T-cell (primary cell): ENCODE data around the gene KRTDAP. TPM values are rescaled to one million over a fixed set of nuclear protein-coding genes. Genes with fewer than 3 reads are reported as not detected.
"Not testable (repeated sequence)": the region's sequence is repeated elsewhere in the genome, so short reads cannot be mapped to it uniquely, and the experiment has no call there.

Experiments used
- ATAC-seq, 4 experiments: fragments of 200-7000 bp in 3 of 4; fragments of 150-1000 bp in 1 of 4; cut with Tn5 transposase; replicated peaks in 1 of 4; 1 replicate in 3 of 4; 2 replicates in 1 of 4; pipeline ENCODE4 v1.10.0; 2021; ENCODE audit warnings: moderate library complexity in 3 of 4, mild to moderate bottlenecking in 2 of 4, moderate number of reproducible peaks in 1 of 4
- CTCF ChIA-PET, 2 donors: fragments of 300-600 bp; sonication (Branson Sonifier 250); formaldehyde crosslinking; loops; one replicate each; lab custom pipeline; 2022; ENCODE audit warnings: antibody characterized with exemption in 2 of 2; lab: Charles Lee
- POLR2A ChIA-PET, 2 donors: fragments of 300-600 bp; sonication (Branson Sonifier 250); formaldehyde crosslinking; loops; one replicate each; lab custom pipeline; 2022; ENCODE audit warnings: antibody characterized with exemption in 2 of 2; lab: Charles Lee
- DNase-seq, 35 experiments: peaks; one replicate each; pipeline versions ENCODE4 v3.0.0 to v3.0.0-alpha.2; 2013 to 2023
- H3K27ac ChIP-seq: one replicate; pipeline ENCODE4 v1.5.1; 2013; ENCODE audit warnings: low read length
- H3K27me3 ChIP-seq, 2 experiments: replicated peaks in 1 of 2; 1 replicate in 1 of 2; 2 replicates in 1 of 2; pipeline versions ENCODE4 v1.6.1 to v1.7.0; 2013; ENCODE audit warnings: low read length in 1 of 2, mixed read lengths in 1 of 2; ENCODE audit not compliant: control insufficient read depth in 2 of 2, insufficient read depth in 2 of 2; ENCODE audit errors: extremely low read depth in 1 of 2
- H3K36me3 ChIP-seq, 2 donors: 1 replicate in 1 of 2; 2 replicates in 1 of 2; pipeline versions ENCODE4 v1.6.1 to v1.7.0; 2013; ENCODE audit warnings: low read length in 1 of 2; ENCODE audit not compliant: control insufficient read depth in 2 of 2, insufficient read depth in 1 of 2; ENCODE audit errors: extremely low read depth in 1 of 2
- H3K4me1 ChIP-seq, 2 experiments: 1 replicate in 1 of 2; 2 replicates in 1 of 2; pipeline versions ENCODE4 v1.6.1 to v1.7.0; 2013; ENCODE audit warnings: low read length in 2 of 2, mixed read lengths in 1 of 2; ENCODE audit not compliant: insufficient read depth in 2 of 2, control insufficient read depth in 1 of 2; ENCODE audit errors: extremely low read depth in 1 of 2
- H3K4me3 ChIP-seq, 2 donors: 1 replicate in 1 of 2; 2 replicates in 1 of 2; pipeline versions ENCODE4 v1.5.1 to v1.7.0; 2013; ENCODE audit warnings: mild to moderate bottlenecking in 2 of 2, low read length in 1 of 2, moderate library complexity in 1 of 2; ENCODE audit not compliant: control insufficient read depth in 1 of 2; ENCODE audit errors: extremely low read depth in 1 of 2
- H3K9me3 ChIP-seq: 2 replicates; pipeline ENCODE4 v1.7.0; 2013
- H3K27ac Mint-ChIP-seq, 2 donors: one replicate each; pipeline ENCODE4 v1.8.0; 2020 to 2021; ENCODE audit warnings: mild to moderate bottlenecking in 2 of 2, mixed read lengths in 2 of 2
- H3K27me3 Mint-ChIP-seq, 2 donors: one replicate each; pipeline ENCODE4 v1.8.0; 2021 to 2022; ENCODE audit warnings: mixed read lengths in 2 of 2
- H3K36me3 Mint-ChIP-seq: one replicate; pipeline ENCODE4 v1.8.0; 2021; ENCODE audit warnings: mixed read lengths
- H3K4me1 Mint-ChIP-seq, 3 donors: one replicate each; pipeline ENCODE4 v1.8.0; 2020 to 2022; ENCODE audit warnings: mixed read lengths in 3 of 3, mild to moderate bottlenecking in 1 of 3
- H3K4me3 Mint-ChIP-seq, 3 donors: one replicate each; pipeline ENCODE4 v1.8.0; 2020 to 2022; ENCODE audit warnings: mild to moderate bottlenecking in 3 of 3, mixed read lengths in 3 of 3, moderate library complexity in 3 of 3
- H3K9me3 Mint-ChIP-seq, 3 donors: one replicate each; pipeline ENCODE4 v1.8.0; 2020 to 2022; ENCODE audit warnings: mixed read lengths in 3 of 3
- WGBS: methylation state at CpG from one replicate; pipeline ENCODE4 v1.1.5; 2013; ENCODE audit warnings: missing lambda C conversion rate; ENCODE audit not compliant: insufficient coverage; 5-methylcytosine and 5-hydroxymethylcytosine counted together
- total RNA-seq, 35 experiments: library from RNA in 6 of 35; stranded (reverse) in 6 of 35; fragments of 120-200 nt in 1 of 35; gene quantifications; one replicate each; pipeline versions ENCODE4 v1.2.1 to v1.2.4 and lab custom pipeline; 2013 to 2026

The KRTDAP gene
- total RNA-seq, 5 donors from 2014 or later (not counting 1 experiment from before 2014, with no cell fraction given), result not detected

DNA sequence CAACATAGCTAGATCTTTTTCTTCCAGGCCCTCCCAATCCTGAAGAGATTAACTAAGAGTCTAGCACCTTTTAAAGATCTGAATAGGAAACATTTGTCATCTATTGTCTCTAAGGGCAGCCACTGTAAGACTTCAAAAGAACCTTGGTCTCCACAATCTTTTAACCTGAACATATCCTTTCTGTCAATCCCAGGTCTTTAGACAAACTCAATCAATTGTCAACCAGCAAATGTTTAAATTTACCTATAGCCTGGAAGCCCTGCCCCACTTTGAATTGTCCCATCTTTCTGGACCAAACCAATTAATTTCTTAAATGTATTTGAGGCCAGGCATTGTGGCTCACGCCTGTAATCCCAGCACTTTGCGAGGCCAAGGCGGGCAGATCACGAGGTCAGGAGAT is 19.2 kb downstream of the KRTDAP start:
- H3K36me3 ChIP-seq, H3K27ac Mint-ChIP-seq, H3K36me3 Mint-ChIP-seq, ATAC-seq, H3K27me3 ChIP-seq, H3K9me3 ChIP-seq, H3K9me3 Mint-ChIP-seq, POLR2A ChIA-PET, H3K27me3 Mint-ChIP-seq, CTCF ChIA-PET, H3K4me3 Mint-ChIP-seq, H3K4me3 ChIP-seq, H3K4me1 Mint-ChIP-seq, DNase-seq, H3K27ac ChIP-seq, H3K4me1 ChIP-seq: not testable (repeated sequence)
- WGBS, result no CpG with 5 or more reads among the region's 4 CpGs

DNA sequence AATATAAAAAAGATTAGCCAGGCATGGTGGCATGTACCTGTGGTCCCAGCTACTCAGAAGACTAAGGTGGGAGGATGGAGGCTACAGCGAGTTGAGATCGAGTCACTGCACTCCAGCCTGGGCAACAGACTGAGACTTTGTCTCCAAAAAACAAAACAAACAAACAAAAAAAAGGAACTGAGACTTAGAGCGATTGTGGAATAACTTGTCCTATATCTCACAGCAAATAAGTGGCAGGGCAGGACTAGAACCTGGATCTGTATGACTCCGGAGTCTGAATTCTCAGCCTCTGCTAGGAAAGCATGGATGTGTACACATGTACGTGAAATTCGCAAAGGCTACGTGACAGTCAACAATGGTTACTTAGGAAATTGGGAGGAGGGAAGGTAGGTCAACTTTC is 20.1 kb downstream of the KRTDAP start:
- 93% methylated on average over 4 of the region's 7 CpGs for WGBS
- POLR2A ChIA-PET, result no interaction called here
- no peak for ATAC-seq

DNA sequence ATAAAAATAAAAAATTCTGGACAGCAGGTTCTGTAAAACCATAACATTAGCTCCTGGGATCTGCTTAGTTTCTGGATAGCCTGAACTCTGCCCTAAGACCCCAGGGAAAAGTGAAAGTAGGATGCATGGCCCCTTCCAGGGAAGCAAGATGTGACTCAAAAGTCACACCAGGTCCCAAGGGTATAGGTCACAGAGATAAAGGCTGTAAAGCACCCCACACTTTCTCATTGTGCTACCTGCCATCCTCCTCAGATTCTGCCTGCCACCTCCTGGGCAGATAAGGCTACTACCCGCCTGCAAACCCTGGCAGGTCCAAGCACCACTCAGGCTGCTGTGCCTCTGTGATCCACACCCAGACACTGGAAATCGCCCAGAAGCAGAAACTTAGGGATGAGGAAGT is 21.6 kb downstream of the KRTDAP start:
- WGBS, result 25% methylated on average over 2 of the region's 2 CpGs
- no peaks in the 10 kb centered on the region for H3K27me3 ChIP-seq
- peaks cover 0 to 10% of the 10 kb centered on the region in 2 experiments for H3K4me1 ChIP-seq
- Mint-ChIP-seq H3K27me3 (no peaks in the 10 kb centered on the region), H3K36me3 (no peaks in the 10 kb centered on the region), H3K27ac (no peak overlapping the region), H3K9me3 (no peaks in the 10 kb centered on the region), H3K4me1 (peaks cover 4 to 21% (median 8%) of the 10 kb centered on the region in 3 donors), H3K4me3 (no peak overlapping the region)
- ChIA-PET CTCF (interaction anchor here (0.6 to 3.0 kb wide), 5 partner anchors 28 to 463 kb away, joined by 3 to 21 read pairs (median 3); no protein-coding TSS in a partner anchor), POLR2A (no interaction called here)
- ATAC-seq (peak; percentile 94 to 99 (median 96)), DNase-seq (peak; percentile 33 to 81 (median 60))
- no peaks in the 10 kb centered on the region for H3K9me3 ChIP-seq
- H3K4me3 ChIP-seq, result no peak overlapping the region
- no peak overlapping the region for H3K27ac ChIP-seq
- H3K36me3 ChIP-seq, result no peaks in the 10 kb centered on the region

More for the DNA sequence above, 20.1 kb downstream of the KRTDAP start:
- no peak for DNase-seq
- Histone ChIP-seq H3K4me1 (no peaks in the 10 kb centered on the region), H3K36me3 (no peaks in the 10 kb centered on the region), H3K9me3 (no peaks in the 10 kb centered on the region), H3K27me3 (peaks cover 0 to 3% of the 10 kb centered on the region in 2 experiments), H3K4me3 (no peak overlapping the region), H3K27ac (no peak overlapping the region)
- H3K4me3 Mint-ChIP-seq, result no peak overlapping the region
- peaks cover 0 to 9% (median 2%) of the 10 kb centered on the region in 3 donors for H3K4me1 Mint-ChIP-seq
- no peaks in the 10 kb centered on the region for H3K36me3 Mint-ChIP-seq
- H3K27me3 Mint-ChIP-seq, result no peaks in the 10 kb centered on the region
- CTCF ChIA-PET, result interaction anchor here in 1 of 2 donors (0.9 to 3.0 kb wide), 3 partner anchors 25 to 117 kb away, joined by 3 to 21 read pairs (median 3); no protein-coding TSS in a partner anchor
- no peaks in the 10 kb centered on the region for H3K9me3 Mint-ChIP-seq
- no peak overlapping the region for H3K27ac Mint-ChIP-seq

DNA sequence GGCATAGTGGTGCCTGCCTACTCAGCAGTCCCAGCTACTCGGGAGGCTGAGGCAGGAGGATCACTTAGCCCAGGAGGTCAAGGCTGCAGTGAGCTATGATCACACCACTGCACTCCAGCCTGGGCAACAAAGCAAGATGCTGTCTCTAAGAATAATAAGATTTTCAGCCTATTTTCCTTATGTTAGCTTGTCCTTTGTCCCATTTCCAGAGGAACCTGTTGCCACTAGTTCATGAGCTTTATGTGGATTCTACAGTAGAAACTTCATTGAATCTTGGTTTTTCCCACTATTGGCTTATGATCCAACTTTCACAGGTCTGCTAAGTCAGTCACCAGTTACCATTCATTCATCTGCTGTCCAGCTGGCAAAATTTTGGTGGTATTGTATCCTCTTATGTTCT is 24.0 kb downstream of the KRTDAP start:
- DNase-seq (no peak), ATAC-seq (no peak)
- H3K4me3 Mint-ChIP-seq, result no peak overlapping the region
- Histone ChIP-seq H3K27ac (no peak overlapping the region), H3K27me3 (no peaks in the 10 kb centered on the region), H3K4me3 (no peak overlapping the region), H3K4me1 (peaks cover 16 to 32% of the 10 kb centered on the region in 2 experiments), H3K36me3 (no peaks in the 10 kb centered on the region), H3K9me3 (no peaks in the 10 kb centered on the region)
- POLR2A ChIA-PET, result no interaction called here
- no peaks in the 10 kb centered on the region for H3K36me3 Mint-ChIP-seq
- no peaks in the 10 kb centered on the region for H3K27me3 Mint-ChIP-seq
- peak overlapping the region in 1 of 2 donors; percentile 28 for H3K27ac Mint-ChIP-seq
- no peaks in the 10 kb centered on the region for H3K9me3 Mint-ChIP-seq
- 80% methylated on average over 1 of the region's 1 CpG for WGBS
- peaks cover 21 to 38% (median 24%) of the 10 kb centered on the region in 3 donors for H3K4me1 Mint-ChIP-seq
- CTCF ChIA-PET, result interaction anchor here (0.5 to 1.1 kb wide), 5 partner anchors 10 to 113 kb away, joined by 3 to 7 read pairs (median 4); no protein-coding TSS in a partner anchor

DNA sequence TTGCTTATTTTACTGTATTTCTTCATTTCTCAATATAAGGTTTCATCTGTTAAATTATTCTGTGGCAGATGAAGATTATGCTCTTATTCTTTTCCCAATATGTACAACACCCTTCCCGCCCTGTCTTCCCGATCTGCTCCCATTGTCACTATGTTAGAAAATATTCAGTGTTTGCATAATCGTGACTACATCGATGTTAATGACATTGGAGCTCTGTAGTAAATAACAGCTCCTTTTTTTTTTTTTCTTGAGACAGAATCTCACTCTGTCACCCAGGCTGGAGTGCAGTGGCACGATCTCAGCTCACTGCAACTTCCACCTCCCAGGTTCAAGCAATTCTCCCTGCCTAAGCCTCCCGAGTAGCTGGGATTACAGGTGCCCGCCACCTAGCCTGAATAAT is 27.3 kb downstream of the KRTDAP start:
- ChIA-PET POLR2A (interaction anchor here in 1 of 2 donors (0.6 kb wide), 1 partner anchor 147 kb away, joined by 3 read pairs; no protein-coding TSS in a partner anchor), CTCF (interaction anchor here (0.6 to 2.3 kb wide), 7 partner anchors 8 to 321 kb away, joined by 3 to 9 read pairs (median 5); no protein-coding TSS in a partner anchor)
- Histone ChIP-seq H3K27ac (peak overlapping the region; percentile 96), H3K4me1 (peaks cover 18 to 46% of the 10 kb centered on the region in 2 experiments)
- 20% methylated on average over 1 of the region's 7 CpGs for WGBS
- H3K4me3 ChIP-seq, H3K36me3 ChIP-seq, H3K36me3 Mint-ChIP-seq, H3K27me3 Mint-ChIP-seq, DNase-seq, H3K9me3 Mint-ChIP-seq, H3K9me3 ChIP-seq, H3K27me3 ChIP-seq: not testable (repeated sequence)
- peaks cover 33 to 59% (median 35%) of the 10 kb centered on the region in 3 donors for H3K4me1 Mint-ChIP-seq
- peak overlapping the region in 2 of 3 donors; percentile 51 to 69 for H3K4me3 Mint-ChIP-seq
- ATAC-seq, result peak; percentile 30 to 51 (median 44)
- H3K27ac Mint-ChIP-seq, result peak overlapping the region; percentile 82 to 96

DNA sequence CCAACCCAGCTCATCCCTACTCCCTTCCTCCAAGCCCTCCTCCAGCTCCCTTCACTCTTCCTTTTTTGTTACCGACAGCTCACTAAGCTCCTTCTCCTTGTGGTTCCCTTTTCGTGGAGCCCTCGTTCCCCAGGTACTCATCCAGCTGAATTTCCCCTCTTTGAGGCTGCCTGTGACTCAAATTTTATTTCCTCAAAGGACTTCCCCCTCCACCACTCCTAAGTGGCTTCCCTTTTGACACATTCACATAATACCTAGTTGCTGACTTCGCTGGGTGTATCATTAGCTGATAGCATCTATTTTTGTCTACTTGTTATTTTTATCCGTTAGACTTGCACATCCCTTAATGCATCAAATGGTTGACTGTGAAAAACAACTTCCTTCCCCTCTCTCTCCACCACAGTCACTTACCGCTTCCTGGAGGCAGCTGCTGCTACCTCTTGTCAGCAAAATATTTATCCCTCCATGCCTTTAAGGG is 27.7 kb downstream of the KRTDAP start:
- H3K4me1 Mint-ChIP-seq, result peaks cover 33 to 62% (median 36%) of the 10 kb centered on the region in 3 donors

More for the DNA sequence above, 27.7 kb downstream of the KRTDAP start:
- WGBS, result 0% methylated on average over 4 of the region's 6 CpGs
- Mint-ChIP-seq H3K9me3 (no peaks in the 10 kb centered on the region), H3K27ac (peak overlapping the region; percentile 82 to 96), H3K4me3 (peak overlapping the region; percentile 51 to 69 (median 64)), H3K36me3 (no peaks in the 10 kb centered on the region), H3K27me3 (no peaks in the 10 kb centered on the region)
- H3K4me3 ChIP-seq, result peak overlapping the region in 1 of 2 donors; percentile 36
- ATAC-seq, result peak; percentile 92 to 98 (median 96)
- H3K36me3 ChIP-seq, result no peaks in the 10 kb centered on the region
- peaks cover 18 to 46% of the 10 kb centered on the region in 2 experiments for H3K4me1 ChIP-seq
- no peaks in the 10 kb centered on the region for H3K9me3 ChIP-seq
- peak overlapping the region; percentile 96 for H3K27ac ChIP-seq
- ChIA-PET POLR2A (interaction anchor here in 1 of 2 donors (0.5 to 0.6 kb wide), 2 partner anchors 12 to 148 kb away, joined by 3 to 9 read pairs; no protein-coding TSS in a partner anchor), CTCF (interaction anchor here in 1 of 2 donors (0.5 to 2.3 kb wide), 6 partner anchors 10 to 496 kb away, joined by 3 to 9 read pairs (median 4); no protein-coding TSS in a partner anchor)
- no peaks in the 10 kb centered on the region for H3K27me3 ChIP-seq
- peak; percentile 6 to 87 (median 57) for DNase-seq
